ENCODE results near the gene DNAJC19. TPM values are rescaled to one million over a fixed set of nuclear protein-coding genes. Genes with fewer than 3 reads are reported as not detected.

The DNAJC19 gene
- total RNA-seq, 1 experiment from 2014 or later, result 86.9 TPM

- Histone ChIP-seq H3K4me1 (replicated peaks; ENCODE audit: insufficient read depth) (no peaks in the 10 kb centered on the region), H4K20me1 (ENCODE audit: insufficient read depth) (peaks cover 51% of the 10 kb centered on the region), H3K79me2 (ENCODE audit: low read depth) (peaks cover 27% of the 10 kb centered on the region), H3K9me3 (ENCODE audit: insufficient read depth, low read depth) (no peaks in the 10 kb centered on the region), H3K27ac (no peak overlapping the region), H3K4me3 (no peak overlapping the region), H3K36me3 (ENCODE audit: low read depth) (peaks cover 31% of the 10 kb centered on the region), H3K4me2 (no peak overlapping the region), H3K27me3 (ENCODE audit: insufficient read depth, low read depth) (no peaks in the 10 kb centered on the region), H2AFZ (no peak overlapping the region), H3K9me2 (ENCODE audit: insufficient read depth) (no peaks in the 10 kb centered on the region), H3F3A (ENCODE audit: insufficient read depth, low read depth) (no peaks in the 10 kb centered on the region; the same call in 1 of the 2 replicates)
- no peak for DNase-seq
- BruUV-seq (replicated peaks), result no TSS peak
- intact Hi-C loops (cut with micrococcal nuclease; ENCODE audit: unreplicated experiment), result no loop called here
- ChIA-PET CTCF (no interaction called here), POLR2A (ENCODE audit: unreplicated experiment) (no interaction called here)
- TF ChIP-seq CTCF (conservative IDR thresholded peaks at IDR 0.05), result no peak
- no peak for TF ChIP-seq EZH2 (IDR thresholded peaks at IDR 0.05; ENCODE audit: low read depth)
Measured at GRCh38 chr3:180947761-180948390, 41.7 kb downstream of the DNAJC19 start.

GRCh38 chr3:180940826-180941225, 48.7 kb downstream of the DNAJC19 start:
- H2AFZ ChIP-seq, result no peak overlapping the region
- POLR2A ChIA-PET (ENCODE audit: unreplicated experiment), result no interaction called here
- no peaks in the 10 kb centered on the region for H3K27me3 ChIP-seq (ENCODE audit: insufficient read depth, low read depth)
- H3K36me3 ChIP-seq (ENCODE audit: low read depth), result peaks cover 28% of the 10 kb centered on the region; the same call in 1 of the 2 replicates
- H3F3A ChIP-seq (ENCODE audit: insufficient read depth, low read depth), result peaks cover 4% of the 10 kb centered on the region; the same call in 1 of the 2 replicates
- H4K20me1 ChIP-seq (ENCODE audit: insufficient read depth), result peaks cover 66% of the 10 kb centered on the region
- TF ChIP-seq EZH2 (IDR thresholded peaks at IDR 0.05; ENCODE audit: low read depth) (no peak), CTCF (conservative IDR thresholded peaks at IDR 0.05) (no peak)
- H3K4me3 ChIP-seq, result no peak overlapping the region
- H3K4me2 ChIP-seq, result no peak overlapping the region
- no peak overlapping the region for H3K27ac ChIP-seq
- H3K9me2 ChIP-seq (ENCODE audit: insufficient read depth), result no peaks in the 10 kb centered on the region
- peaks cover 86% of the 10 kb centered on the region for H3K79me2 ChIP-seq (ENCODE audit: low read depth)
- intact Hi-C loops (cut with micrococcal nuclease; ENCODE audit: unreplicated experiment), result no loop called here
- no peaks in the 10 kb centered on the region for H3K4me1 ChIP-seq (replicated peaks; ENCODE audit: insufficient read depth)
- CTCF ChIA-PET, result no interaction called here
- DNase-seq, result no peak
- no TSS peak for BruUV-seq (replicated peaks)
- no peaks in the 10 kb centered on the region for H3K9me3 ChIP-seq (ENCODE audit: insufficient read depth, low read depth)

- Histone ChIP-seq H3K36me3 (ENCODE audit: low read depth) (peaks cover 25% of the 10 kb centered on the region), H3K27ac (no peak overlapping the region), H3K9me2 (ENCODE audit: insufficient read depth) (no peaks in the 10 kb centered on the region), H3K4me1 (replicated peaks; ENCODE audit: insufficient read depth) (no peaks in the 10 kb centered on the region), H3K9me3 (ENCODE audit: insufficient read depth, low read depth) (no peaks in the 10 kb centered on the region), H2AFZ (no peak overlapping the region), H3K4me2 (no peak overlapping the region), H3K4me3 (no peak overlapping the region), H3K27me3 (ENCODE audit: insufficient read depth, low read depth) (no peaks in the 10 kb centered on the region), H4K20me1 (ENCODE audit: insufficient read depth) (peaks cover 79% of the 10 kb centered on the region), H3K79me2 (ENCODE audit: low read depth) (peaks cover 95% of the 10 kb centered on the region), H3F3A (ENCODE audit: insufficient read depth, low read depth) (peaks cover 4% of the 10 kb centered on the region; the same call in 1 of the 2 replicates)
- no peak for DNase-seq
- intact Hi-C loops (cut with micrococcal nuclease; ENCODE audit: unreplicated experiment), result loop anchor here (5.0 kb wide), 1 partner anchor 48 kb away; no protein-coding TSS in a partner anchor
- CTCF ChIA-PET, result no interaction called here
- POLR2A ChIA-PET (ENCODE audit: unreplicated experiment), result no interaction called here
- BruUV-seq (replicated peaks), result no TSS peak
- TF ChIP-seq CTCF (conservative IDR thresholded peaks at IDR 0.05), result no peak
- TF ChIP-seq EZH2 (IDR thresholded peaks at IDR 0.05; ENCODE audit: low read depth), result no peak
Measured at GRCh38 chr3:180934638-180935037, 54.9 kb downstream of the DNAJC19 start.

Other genes starting within 250 kb of the DNAJC19 start
- gene FXR1, start 77.1 kb downstream of the DNAJC19 start, total RNA-seq (2021), result 236 and 288 TPM in 2 replicates